Astrocyte of the hippocampus (primary cell): ENCODE data around the gene KCNK7.
"Not testable (repeated sequence)": the region's sequence is repeated elsewhere in the genome, so short reads cannot be mapped to it uniquely, and the experiment has no call there.

Experiments
- DNase-seq: peaks from one replicate; pipeline ENCODE4 v3.0.0; 2011; ENCODE audit warnings: low read depth, low spot score

KCNK7 gene

GRCh38 chr11:65574109-65574810, 21.3 kb downstream of the KCNK7 start:
- DNase-seq = peak; percentile 98

GRCh38 chr11:65573391-65574079, 22.1 kb downstream of the KCNK7 start:
- no peak for DNase-seq

GRCh38 chr11:65572356-65573051, 23.1 kb downstream of the KCNK7 start, which contains the start of gene FAM89B:
FAM89B (plus strand) TSS chr11:65572538; CDS start chr11:65572670, 132 bp downstream.
- peak; percentile 94 for DNase-seq

GRCh38 chr11:65571940-65572339, 23.7 kb downstream of the KCNK7 start:
- DNase-seq = peak; percentile 70

GRCh38 chr11:65571420-65571819, 24.2 kb downstream of the KCNK7 start:
- DNase-seq = no peak

- peak; percentile 100 for DNase-seq
Measured at GRCh38 chr11:65569973-65570918, 25.4 kb downstream of the KCNK7 start, which contains the start of gene ZNRD2. ZNRD2 (plus strand) TSS chr11:65570477; CDS start chr11:65570492, 15 bp downstream.

- DNase-seq = no peak
Measured at GRCh38 chr11:65569164-65569972, 26.2 kb downstream of the KCNK7 start.

GRCh38 chr11:65565624-65566453, 29.8 kb downstream of the KCNK7 start:
- DNase-seq = no peak

GRCh38 chr11:65564879-65565559, 30.6 kb downstream of the KCNK7 start:
- DNase-seq = not testable (repeated sequence)

GRCh38 chr11:65563601-65564000, 32.0 kb downstream of the KCNK7 start:
- DNase-seq = no peak

- DNase-seq = no peak
Measured at GRCh38 chr11:65562788-65563187, 32.8 kb downstream of the KCNK7 start.

GRCh38 chr11:65562020-65562419, 33.6 kb downstream of the KCNK7 start:
- DNase-seq = no peak

GRCh38 chr11:65560555-65561418, 34.8 kb downstream of the KCNK7 start:
- peak; percentile 86 for DNase-seq

- DNase-seq = peak; percentile 68
Measured at GRCh38 chr11:65559951-65560537, 35.6 kb downstream of the KCNK7 start.

- peak; percentile 58 for DNase-seq
Measured at GRCh38 chr11:65559535-65559934, 36.1 kb downstream of the KCNK7 start.

GRCh38 chr11:65558930-65559509, 36.6 kb downstream of the KCNK7 start:
- peak; percentile 93 for DNase-seq
